ENCODE data around the gene GNG13. TPM values are rescaled to one million over a fixed set of nuclear protein-coding genes. Genes with fewer than 3 reads are reported as not detected.

Gene GNG13
- total and polyA plus RNA-seq, 2 experiments from 2014 or later = 0.29 TPM; not detected in 1

GRCh38 chr16:797120-797420, 3.5 kb downstream of the GNG13 start (continued):
- no peak for TF ChIP-seq REST (IDR thresholded peaks at IDR 0.05; ENCODE audit: unreplicated experiment)

- no peaks in the 10 kb centered on the region; the same call in 1 of the 3 replicates for H3K9me3 Mint-ChIP-seq
- no peak overlapping the region for H3K27ac ChIP-seq (ENCODE audit: low read depth)
- peaks cover 28% of the 10 kb centered on the region for H3K36me3 Mint-ChIP-seq (ENCODE audit: low read depth)
- H3F3A ChIP-seq (replicated peaks; ENCODE audit: low read depth) = no peaks in the 10 kb centered on the region
- no peak overlapping the region for H3K4me2 ChIP-seq
- H3K4me1 Mint-ChIP-seq = no peaks in the 10 kb centered on the region
- H2AFZ ChIP-seq = no peak overlapping the region
- peaks cover 4% of the 10 kb centered on the region; the same call in 1 of the 2 replicates for H4K20me1 ChIP-seq (replicated peaks; ENCODE audit: insufficient read depth)
- H3K4me3 Mint-ChIP-seq = no peak overlapping the region
- no peaks in the 10 kb centered on the region for H3K79me2 ChIP-seq (replicated peaks; ENCODE audit: insufficient read depth)
- no peaks in the 10 kb centered on the region; the same call in 1 of the 2 replicates for H3K36me3 ChIP-seq (ENCODE audit: insufficient read depth)
- no peak overlapping the region for H3K27ac Mint-ChIP-seq
- H3K27me3 Mint-ChIP-seq (ENCODE audit: insufficient read depth, low read depth, poor library complexity) = peaks cover 15% of the 10 kb centered on the region
- ATAC-seq (no peak), DNase-seq (ENCODE audit: low spot score) (no peak)
- H3K27me3 ChIP-seq (ENCODE audit: insufficient read depth) = peaks cover 8% of the 10 kb centered on the region; the same call in 1 of the 2 replicates
- H3K9me2 ChIP-seq (ENCODE audit: insufficient read depth) = no peaks in the 10 kb centered on the region
- H3K4me1 ChIP-seq (ENCODE audit: insufficient read depth) = peaks cover 3% of the 10 kb centered on the region; the same call in 1 of the 2 replicates
- H3K4me3 ChIP-seq = no peak overlapping the region
- TF ChIP-seq EZH2 (IDR thresholded peaks at IDR 0.05; ENCODE audit: low read depth, unreplicated experiment) (no peak), JUNB (IDR thresholded peaks at IDR 0.05; ENCODE audit: unreplicated experiment) (no peak), POLR2AphosphoS5 (IDR thresholded peaks at IDR 0.05; ENCODE audit: low read depth) (no peak), ZNF331 (CRISPR knock-in tag; IDR thresholded peaks at IDR 0.05; ENCODE audit: low read depth) (no peak), STAT1 (IDR thresholded peaks at IDR 0.05; ENCODE audit: unreplicated experiment) (no peak), NANOG (IDR thresholded peaks at IDR 0.05; ENCODE audit: borderline replicate concordance) (no peak)
- TF ChIP-seq, protein P1, sequence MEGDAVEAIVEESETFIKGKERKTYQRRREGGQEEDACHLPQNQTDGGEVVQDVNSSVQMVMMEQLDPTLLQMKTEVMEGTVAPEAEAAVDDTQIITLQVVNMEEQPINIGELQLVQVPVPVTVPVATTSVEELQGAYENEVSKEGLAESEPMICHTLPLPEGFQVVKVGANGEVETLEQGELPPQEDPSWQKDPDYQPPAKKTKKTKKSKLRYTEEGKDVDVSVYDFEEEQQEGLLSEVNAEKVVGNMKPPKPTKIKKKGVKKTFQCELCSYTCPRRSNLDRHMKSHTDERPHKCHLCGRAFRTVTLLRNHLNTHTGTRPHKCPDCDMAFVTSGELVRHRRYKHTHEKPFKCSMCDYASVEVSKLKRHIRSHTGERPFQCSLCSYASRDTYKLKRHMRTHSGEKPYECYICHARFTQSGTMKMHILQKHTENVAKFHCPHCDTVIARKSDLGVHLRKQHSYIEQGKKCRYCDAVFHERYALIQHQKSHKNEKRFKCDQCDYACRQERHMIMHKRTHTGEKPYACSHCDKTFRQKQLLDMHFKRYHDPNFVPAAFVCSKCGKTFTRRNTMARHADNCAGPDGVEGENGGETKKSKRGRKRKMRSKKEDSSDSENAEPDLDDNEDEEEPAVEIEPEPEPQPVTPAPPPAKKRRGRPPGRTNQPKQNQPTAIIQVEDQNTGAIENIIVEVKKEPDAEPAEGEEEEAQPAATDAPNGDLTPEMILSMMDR (conservative IDR thresholded peaks at IDR 0.05; ENCODE audit: low read depth in 2 of 2) = no peak
- TF ChIP-seq, protein P2, sequence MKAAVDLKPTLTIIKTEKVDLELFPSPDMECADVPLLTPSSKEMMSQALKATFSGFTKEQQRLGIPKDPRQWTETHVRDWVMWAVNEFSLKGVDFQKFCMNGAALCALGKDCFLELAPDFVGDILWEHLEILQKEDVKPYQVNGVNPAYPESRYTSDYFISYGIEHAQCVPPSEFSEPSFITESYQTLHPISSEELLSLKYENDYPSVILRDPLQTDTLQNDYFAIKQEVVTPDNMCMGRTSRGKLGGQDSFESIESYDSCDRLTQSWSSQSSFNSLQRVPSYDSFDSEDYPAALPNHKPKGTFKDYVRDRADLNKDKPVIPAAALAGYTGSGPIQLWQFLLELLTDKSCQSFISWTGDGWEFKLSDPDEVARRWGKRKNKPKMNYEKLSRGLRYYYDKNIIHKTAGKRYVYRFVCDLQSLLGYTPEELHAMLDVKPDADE (IDR thresholded peaks at IDR 0.05) = no peak
- TF ChIP-seq, protein P3, sequence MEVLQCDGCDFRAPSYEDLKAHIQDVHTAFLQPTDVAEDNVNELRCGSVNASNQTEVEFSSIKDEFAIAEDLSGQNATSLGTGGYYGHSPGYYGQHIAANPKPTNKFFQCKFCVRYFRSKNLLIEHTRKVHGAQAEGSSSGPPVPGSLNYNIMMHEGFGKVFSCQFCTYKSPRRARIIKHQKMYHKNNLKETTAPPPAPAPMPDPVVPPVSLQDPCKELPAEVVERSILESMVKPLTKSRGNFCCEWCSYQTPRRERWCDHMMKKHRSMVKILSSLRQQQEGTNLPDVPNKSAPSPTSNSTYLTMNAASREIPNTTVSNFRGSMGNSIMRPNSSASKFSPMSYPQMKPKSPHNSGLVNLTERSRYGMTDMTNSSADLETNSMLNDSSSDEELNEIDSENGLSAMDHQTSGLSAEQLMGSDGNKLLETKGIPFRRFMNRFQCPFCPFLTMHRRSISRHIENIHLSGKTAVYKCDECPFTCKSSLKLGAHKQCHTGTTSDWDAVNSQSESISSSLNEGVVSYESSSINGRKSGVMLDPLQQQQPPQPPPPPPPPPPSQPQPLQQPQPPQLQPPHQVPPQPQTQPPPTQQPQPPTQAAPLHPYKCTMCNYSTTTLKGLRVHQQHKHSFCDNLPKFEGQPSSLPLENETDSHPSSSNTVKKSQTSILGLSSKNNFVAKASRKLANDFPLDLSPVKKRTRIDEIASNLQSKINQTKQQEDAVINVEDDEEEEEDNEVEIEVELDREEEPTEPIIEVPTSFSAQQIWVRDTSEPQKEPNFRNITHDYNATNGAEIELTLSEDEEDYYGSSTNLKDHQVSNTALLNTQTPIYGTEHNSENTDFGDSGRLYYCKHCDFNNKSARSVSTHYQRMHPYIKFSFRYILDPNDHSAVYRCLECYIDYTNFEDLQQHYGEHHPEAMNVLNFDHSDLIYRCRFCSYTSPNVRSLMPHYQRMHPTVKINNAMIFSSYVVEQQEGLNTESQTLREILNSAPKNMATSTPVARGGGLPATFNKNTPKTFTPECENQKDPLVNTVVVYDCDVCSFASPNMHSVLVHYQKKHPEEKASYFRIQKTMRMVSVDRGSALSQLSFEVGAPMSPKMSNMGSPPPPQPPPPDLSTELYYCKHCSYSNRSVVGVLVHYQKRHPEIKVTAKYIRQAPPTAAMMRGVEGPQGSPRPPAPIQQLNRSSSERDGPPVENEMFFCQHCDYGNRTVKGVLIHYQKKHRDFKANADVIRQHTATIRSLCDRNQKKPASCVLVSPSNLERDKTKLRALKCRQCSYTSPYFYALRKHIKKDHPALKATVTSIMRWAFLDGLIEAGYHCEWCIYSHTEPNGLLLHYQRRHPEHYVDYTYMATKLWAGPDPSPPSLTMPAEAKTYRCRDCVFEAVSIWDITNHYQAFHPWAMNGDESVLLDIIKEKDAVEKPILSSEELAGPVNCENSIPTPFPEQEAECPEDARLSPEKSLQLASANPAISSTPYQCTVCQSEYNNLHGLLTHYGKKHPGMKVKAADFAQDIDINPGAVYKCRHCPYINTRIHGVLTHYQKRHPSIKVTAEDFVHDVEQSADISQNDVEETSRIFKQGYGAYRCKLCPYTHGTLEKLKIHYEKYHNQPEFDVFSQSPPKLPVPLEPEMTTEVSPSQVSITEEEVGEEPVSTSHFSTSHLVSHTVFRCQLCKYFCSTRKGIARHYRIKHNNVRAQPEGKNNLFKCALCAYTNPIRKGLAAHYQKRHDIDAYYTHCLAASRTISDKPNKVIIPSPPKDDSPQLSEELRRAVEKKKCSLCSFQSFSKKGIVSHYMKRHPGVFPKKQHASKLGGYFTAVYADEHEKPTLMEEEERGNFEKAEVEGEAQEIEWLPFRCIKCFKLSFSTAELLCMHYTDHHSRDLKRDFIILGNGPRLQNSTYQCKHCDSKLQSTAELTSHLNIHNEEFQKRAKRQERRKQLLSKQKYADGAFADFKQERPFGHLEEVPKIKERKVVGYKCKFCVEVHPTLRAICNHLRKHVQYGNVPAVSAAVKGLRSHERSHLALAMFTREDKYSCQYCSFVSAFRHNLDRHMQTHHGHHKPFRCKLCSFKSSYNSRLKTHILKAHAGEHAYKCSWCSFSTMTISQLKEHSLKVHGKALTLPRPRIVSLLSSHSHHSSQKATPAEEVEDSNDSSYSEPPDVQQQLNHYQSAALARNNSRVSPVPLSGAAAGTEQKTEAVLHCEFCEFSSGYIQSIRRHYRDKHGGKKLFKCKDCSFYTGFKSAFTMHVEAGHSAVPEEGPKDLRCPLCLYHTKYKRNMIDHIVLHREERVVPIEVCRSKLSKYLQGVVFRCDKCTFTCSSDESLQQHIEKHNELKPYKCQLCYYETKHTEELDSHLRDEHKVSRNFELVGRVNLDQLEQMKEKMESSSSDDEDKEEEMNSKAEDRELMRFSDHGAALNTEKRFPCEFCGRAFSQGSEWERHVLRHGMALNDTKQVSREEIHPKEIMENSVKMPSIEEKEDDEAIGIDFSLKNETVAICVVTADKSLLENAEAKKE (CRISPR knock-in tag; IDR thresholded peaks at IDR 0.05) = no peak
These were observed 4.0 kb downstream of the GNG13 start for GRCh38 chr16:796296-797119.
